Measurements from ENCODE around the gene TSPAN9. TPM values are rescaled to one million over a fixed set of nuclear protein-coding genes. Genes with fewer than 3 reads are reported as not detected.

Gene TSPAN9
- total and polyA plus RNA-seq, 4 donors: 17.4 to 62.9 (median 34.2) TPM

DNA sequence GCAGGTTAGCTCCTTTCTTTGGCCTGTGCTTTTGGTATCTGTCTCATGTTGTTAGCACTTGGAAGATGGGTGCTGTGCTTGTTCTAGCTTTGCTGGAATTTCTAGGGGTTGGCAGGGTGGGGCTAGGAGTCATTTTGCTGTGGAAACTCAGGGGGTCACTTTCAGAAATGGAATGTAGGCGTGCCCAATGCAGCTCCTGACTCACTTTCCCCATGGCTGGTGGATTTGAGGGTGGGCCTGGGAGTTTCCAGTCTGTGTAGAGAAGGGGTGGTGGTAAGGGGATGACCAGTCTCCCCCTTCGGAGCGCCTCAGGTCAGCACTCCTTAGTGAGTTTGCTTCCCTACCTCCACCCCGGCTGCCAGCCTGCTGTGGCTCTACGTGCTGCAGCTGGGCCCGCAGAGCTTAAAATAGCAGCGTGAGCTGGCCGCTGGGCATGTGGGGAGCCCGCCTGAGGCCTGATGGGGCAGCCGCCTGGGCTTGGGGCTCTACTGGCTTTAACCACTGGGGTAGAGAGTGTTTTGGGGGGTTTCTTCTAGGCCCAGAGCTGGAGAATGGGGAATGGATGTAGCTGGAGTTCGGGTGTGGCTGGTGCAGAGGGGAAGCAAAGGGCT is 108.2 kb downstream of the TSPAN9 start:
- H3K27me3 ChIP-seq (ENCODE audit: control insufficient read depth in 4 of 4, insufficient read depth in 4 of 4, low read length in 3 of 4): no peaks in the 10 kb centered on the region
- 96% methylated on average over 11 of the region's 11 CpGs for WGBS
- no peak overlapping the region for H3K9ac ChIP-seq (ENCODE audit: low read depth in 1 of 2, low read length in 2 of 2)
- no peaks in the 10 kb centered on the region for H3K9me3 ChIP-seq (ENCODE audit: control insufficient read depth in 4 of 4, low read length in 3 of 4)
- H3K27ac ChIP-seq (ENCODE audit: low read depth in 1 of 2, low read length in 2 of 2): no peak overlapping the region
- no peak for TF ChIP-seq GABPA (IDR thresholded peaks at IDR 0.05 in 1 of 2, conservative IDR thresholded peaks at IDR 0.05 in 1 of 2)
- TF ChIP-seq, protein P1, sequence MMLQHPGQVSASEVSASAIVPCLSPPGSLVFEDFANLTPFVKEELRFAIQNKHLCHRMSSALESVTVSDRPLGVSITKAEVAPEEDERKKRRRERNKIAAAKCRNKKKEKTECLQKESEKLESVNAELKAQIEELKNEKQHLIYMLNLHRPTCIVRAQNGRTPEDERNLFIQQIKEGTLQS (IDR thresholded peaks at IDR 0.05): no peak
- TF ChIP-seq, protein P2, sequence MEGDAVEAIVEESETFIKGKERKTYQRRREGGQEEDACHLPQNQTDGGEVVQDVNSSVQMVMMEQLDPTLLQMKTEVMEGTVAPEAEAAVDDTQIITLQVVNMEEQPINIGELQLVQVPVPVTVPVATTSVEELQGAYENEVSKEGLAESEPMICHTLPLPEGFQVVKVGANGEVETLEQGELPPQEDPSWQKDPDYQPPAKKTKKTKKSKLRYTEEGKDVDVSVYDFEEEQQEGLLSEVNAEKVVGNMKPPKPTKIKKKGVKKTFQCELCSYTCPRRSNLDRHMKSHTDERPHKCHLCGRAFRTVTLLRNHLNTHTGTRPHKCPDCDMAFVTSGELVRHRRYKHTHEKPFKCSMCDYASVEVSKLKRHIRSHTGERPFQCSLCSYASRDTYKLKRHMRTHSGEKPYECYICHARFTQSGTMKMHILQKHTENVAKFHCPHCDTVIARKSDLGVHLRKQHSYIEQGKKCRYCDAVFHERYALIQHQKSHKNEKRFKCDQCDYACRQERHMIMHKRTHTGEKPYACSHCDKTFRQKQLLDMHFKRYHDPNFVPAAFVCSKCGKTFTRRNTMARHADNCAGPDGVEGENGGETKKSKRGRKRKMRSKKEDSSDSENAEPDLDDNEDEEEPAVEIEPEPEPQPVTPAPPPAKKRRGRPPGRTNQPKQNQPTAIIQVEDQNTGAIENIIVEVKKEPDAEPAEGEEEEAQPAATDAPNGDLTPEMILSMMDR (IDR thresholded peaks at IDR 0.05; ENCODE audit: low read depth, low read length, missing input control): no peak
- no peak for TF ChIP-seq JUND (IDR thresholded peaks at IDR 0.05)
- H3K4me1 ChIP-seq (ENCODE audit: control insufficient read depth in 4 of 4, insufficient read depth in 4 of 4, low read length in 3 of 4): peaks cover 0 to 30% (median 11%) of the 10 kb centered on the region in 4 donors
- no peaks in the 10 kb centered on the region for H3K36me3 ChIP-seq (ENCODE audit: control insufficient read depth in 4 of 4, insufficient read depth in 3 of 4, low read depth in 1 of 4, low read length in 3 of 4)
- no peak for DNase-seq (ENCODE audit: low spot score)
- H3K4me3 ChIP-seq (ENCODE audit: low read depth in 1 of 3, low read length in 3 of 3): no peak overlapping the region

DNA sequence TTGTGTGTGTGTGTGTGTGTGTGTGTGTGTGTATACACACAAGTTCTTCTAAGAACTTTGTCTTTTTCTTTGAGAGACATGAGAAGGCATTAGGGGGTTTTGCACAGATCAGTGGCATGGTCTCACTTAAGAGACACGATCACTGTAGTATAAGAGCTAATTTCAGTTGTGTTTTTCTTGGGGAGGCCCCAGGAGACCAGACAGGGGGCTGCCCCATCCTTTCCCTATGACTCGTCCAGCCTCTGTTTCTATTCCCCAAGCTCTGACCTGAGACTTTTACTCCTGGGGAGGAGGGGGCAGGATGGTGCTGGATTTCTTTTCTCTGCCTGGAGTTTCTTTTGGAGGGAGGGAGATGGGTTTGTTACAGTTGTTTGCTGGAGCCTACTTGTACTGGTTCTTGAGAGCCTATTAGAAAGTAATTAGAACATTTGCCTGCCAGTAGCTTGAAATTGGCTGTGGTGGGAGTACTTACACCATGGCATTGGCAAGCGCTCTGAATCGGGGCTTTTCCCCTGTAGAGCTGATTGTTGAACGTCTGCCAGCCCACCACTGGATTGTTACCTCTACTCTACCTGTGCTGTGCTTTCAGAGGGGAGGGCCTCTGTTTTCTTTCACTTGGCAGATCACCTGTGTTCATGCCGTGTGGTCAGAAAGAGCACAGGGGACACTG is 109.5 kb downstream of the TSPAN9 start:
- no peaks in the 10 kb centered on the region for H3K27me3 ChIP-seq (ENCODE audit: control insufficient read depth in 4 of 4, insufficient read depth in 4 of 4, low read length in 3 of 4)
- TF ChIP-seq HNF4A (conservative IDR thresholded peaks at IDR 0.05) (no peak), TAF1 (conservative IDR thresholded peaks at IDR 0.05) (no peak), RXRA (IDR thresholded peaks at IDR 0.05) (no peak), YY1 (IDR thresholded peaks at IDR 0.05) (no peak), EGR1 (IDR thresholded peaks at IDR 0.05; ENCODE audit: low read depth in 2 of 2) (no peak), HNF4G (IDR thresholded peaks at IDR 0.05) (no peak), RAD21 (IDR thresholded peaks at IDR 0.05) (no peak), SP1 (IDR thresholded peaks at IDR 0.05) (no peak), FOXA2 (IDR thresholded peaks at IDR 0.05) (no peak), GABPA (IDR thresholded peaks at IDR 0.05 in 1 of 2, conservative IDR thresholded peaks at IDR 0.05 in 1 of 2) (no peak), NR2F2 (IDR thresholded peaks at IDR 0.05) (no peak), FOXA1 (IDR thresholded peaks at IDR 0.05) (no peak), JUND (IDR thresholded peaks at IDR 0.05) (no peak)
- TF ChIP-seq, protein P1 (IDR thresholded peaks at IDR 0.05): no peak
- TF ChIP-seq, protein P3, sequence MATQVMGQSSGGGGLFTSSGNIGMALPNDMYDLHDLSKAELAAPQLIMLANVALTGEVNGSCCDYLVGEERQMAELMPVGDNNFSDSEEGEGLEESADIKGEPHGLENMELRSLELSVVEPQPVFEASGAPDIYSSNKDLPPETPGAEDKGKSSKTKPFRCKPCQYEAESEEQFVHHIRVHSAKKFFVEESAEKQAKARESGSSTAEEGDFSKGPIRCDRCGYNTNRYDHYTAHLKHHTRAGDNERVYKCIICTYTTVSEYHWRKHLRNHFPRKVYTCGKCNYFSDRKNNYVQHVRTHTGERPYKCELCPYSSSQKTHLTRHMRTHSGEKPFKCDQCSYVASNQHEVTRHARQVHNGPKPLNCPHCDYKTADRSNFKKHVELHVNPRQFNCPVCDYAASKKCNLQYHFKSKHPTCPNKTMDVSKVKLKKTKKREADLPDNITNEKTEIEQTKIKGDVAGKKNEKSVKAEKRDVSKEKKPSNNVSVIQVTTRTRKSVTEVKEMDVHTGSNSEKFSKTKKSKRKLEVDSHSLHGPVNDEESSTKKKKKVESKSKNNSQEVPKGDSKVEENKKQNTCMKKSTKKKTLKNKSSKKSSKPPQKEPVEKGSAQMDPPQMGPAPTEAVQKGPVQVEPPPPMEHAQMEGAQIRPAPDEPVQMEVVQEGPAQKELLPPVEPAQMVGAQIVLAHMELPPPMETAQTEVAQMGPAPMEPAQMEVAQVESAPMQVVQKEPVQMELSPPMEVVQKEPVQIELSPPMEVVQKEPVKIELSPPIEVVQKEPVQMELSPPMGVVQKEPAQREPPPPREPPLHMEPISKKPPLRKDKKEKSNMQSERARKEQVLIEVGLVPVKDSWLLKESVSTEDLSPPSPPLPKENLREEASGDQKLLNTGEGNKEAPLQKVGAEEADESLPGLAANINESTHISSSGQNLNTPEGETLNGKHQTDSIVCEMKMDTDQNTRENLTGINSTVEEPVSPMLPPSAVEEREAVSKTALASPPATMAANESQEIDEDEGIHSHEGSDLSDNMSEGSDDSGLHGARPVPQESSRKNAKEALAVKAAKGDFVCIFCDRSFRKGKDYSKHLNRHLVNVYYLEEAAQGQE (IDR thresholded peaks at IDR 0.05): no peak
- TF ChIP-seq, protein P4, sequence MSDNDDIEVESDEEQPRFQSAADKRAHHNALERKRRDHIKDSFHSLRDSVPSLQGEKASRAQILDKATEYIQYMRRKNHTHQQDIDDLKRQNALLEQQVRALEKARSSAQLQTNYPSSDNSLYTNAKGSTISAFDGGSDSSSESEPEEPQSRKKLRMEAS (IDR thresholded peaks at IDR 0.05): no peak
- TF ChIP-seq, protein P5, sequence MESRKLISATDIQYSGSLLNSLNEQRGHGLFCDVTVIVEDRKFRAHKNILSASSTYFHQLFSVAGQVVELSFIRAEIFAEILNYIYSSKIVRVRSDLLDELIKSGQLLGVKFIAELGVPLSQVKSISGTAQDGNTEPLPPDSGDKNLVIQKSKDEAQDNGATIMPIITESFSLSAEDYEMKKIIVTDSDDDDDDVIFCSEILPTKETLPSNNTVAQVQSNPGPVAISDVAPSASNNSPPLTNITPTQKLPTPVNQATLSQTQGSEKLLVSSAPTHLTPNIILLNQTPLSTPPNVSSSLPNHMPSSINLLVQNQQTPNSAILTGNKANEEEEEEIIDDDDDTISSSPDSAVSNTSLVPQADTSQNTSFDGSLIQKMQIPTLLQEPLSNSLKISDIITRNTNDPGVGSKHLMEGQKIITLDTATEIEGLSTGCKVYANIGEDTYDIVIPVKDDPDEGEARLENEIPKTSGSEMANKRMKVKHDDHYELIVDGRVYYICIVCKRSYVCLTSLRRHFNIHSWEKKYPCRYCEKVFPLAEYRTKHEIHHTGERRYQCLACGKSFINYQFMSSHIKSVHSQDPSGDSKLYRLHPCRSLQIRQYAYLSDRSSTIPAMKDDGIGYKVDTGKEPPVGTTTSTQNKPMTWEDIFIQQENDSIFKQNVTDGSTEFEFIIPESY (IDR thresholded peaks at IDR 0.05): no peak
- TF ChIP-seq, protein P2 (IDR thresholded peaks at IDR 0.05; ENCODE audit: low read depth, low read length, missing input control): no peak
- no peak overlapping the region for H3K4me3 ChIP-seq (ENCODE audit: low read depth in 1 of 3, low read length in 3 of 3)
- H3K4me1 ChIP-seq (ENCODE audit: control insufficient read depth in 4 of 4, insufficient read depth in 4 of 4, low read length in 3 of 4): peaks cover 2 to 42% (median 21%) of the 10 kb centered on the region in 4 donors
- H3K27ac ChIP-seq (ENCODE audit: low read depth in 1 of 2, low read length in 2 of 2): no peak overlapping the region
- no peaks in the 10 kb centered on the region for H3K9me3 ChIP-seq (ENCODE audit: control insufficient read depth in 4 of 4, low read length in 3 of 4)
- 86% methylated on average over 6 of the region's 6 CpGs for WGBS
- no peaks in the 10 kb centered on the region for H3K36me3 ChIP-seq (ENCODE audit: control insufficient read depth in 4 of 4, insufficient read depth in 3 of 4, low read depth in 1 of 4, low read length in 3 of 4)
- no peak overlapping the region for H3K9ac ChIP-seq (ENCODE audit: low read depth in 1 of 2, low read length in 2 of 2)
- no peak for DNase-seq (ENCODE audit: low spot score)

All from liver (tissue), 9 donors.